SK-N-SH (cell line): ENCODE data around the gene SDCCAG8. TPM values are rescaled to one million over a fixed set of nuclear protein-coding genes. Genes with fewer than 3 reads are reported as not detected.
A peak's percentile ranks its signal among the peaks of the same experiment; 100 is the strongest.

Experiments
- CTCF ChIA-PET: fragments of 300-600, 350-600 bp; formaldehyde crosslinking; extraction: SDS; loops from one replicate; lab custom pipeline; 2021; lab: Yijun Ruan, JAX
- POLR2A ChIA-PET: fragments of 350-600 bp; sonication (Branson Sonifier 250); formaldehyde crosslinking; extraction: SDS; loops from one replicate; lab custom pipeline; 2020; ENCODE audit warnings: antibody characterized with exemption, inconsistent platforms; lab: Yijun Ruan, JAX
- DNase-seq: peaks from one replicate; pipeline ENCODE4 v3.0.0; 2012
- H2AFZ ChIP-seq: fragments of 200-600 bp; sonication (generic); 2 replicates; pipeline ENCODE4 v1.8.1; 2016; ENCODE audit warnings: antibody characterized with exemption, mild to moderate bottlenecking, low read depth
- H3F3A ChIP-seq: fragments of 200-600 bp; sonication (generic); replicated peaks from 2 replicates; pipeline ENCODE3; 2016; ENCODE audit warnings: antibody characterized with exemption, mild to moderate bottlenecking; ENCODE audit not compliant: insufficient read depth
- H3K27ac ChIP-seq, 2 experiments: fragments of 200-500 bp in 1 of 2; fragments of 200-600 bp in 1 of 2; sonication (Bioruptor generic) in 1 of 2; sonication (generic), shearing (Covaris generic) in 1 of 2; 2 replicates each; pipeline versions ENCODE4 v1.5.1 to v1.6.1; 2014 to 2016; ENCODE audit warnings: low read depth in 2 of 2, inconsistent platforms in 1 of 2, low read length in 1 of 2, mild to moderate bottlenecking in 1 of 2, mixed read lengths in 1 of 2
- H3K27me3 ChIP-seq: fragments of 200-600 bp; sonication (generic), shearing (Covaris generic); 2 replicates; pipeline ENCODE4 v1.6.1; 2016; ENCODE audit warnings: mixed run types; ENCODE audit not compliant: insufficient read depth
- H3K36me3 ChIP-seq, 2 experiments: fragments of 200-500 bp in 1 of 2; fragments of 200-600 bp in 1 of 2; sonication (Bioruptor generic) in 1 of 2; sonication (generic) in 1 of 2; replicated peaks in 1 of 2; 2 replicates each; pipeline versions ENCODE3 to v1.5.1; 2014 to 2016; ENCODE audit warnings: low read length in 1 of 2, mild to moderate bottlenecking in 1 of 2; ENCODE audit not compliant: insufficient read depth in 2 of 2, control insufficient read depth in 1 of 2
- H3K4me1 ChIP-seq, 2 experiments: fragments of 200-500 bp in 1 of 2; fragments of 200-600 bp in 1 of 2; sonication (Bioruptor generic) in 1 of 2; sonication (generic), shearing (Covaris generic) in 1 of 2; 2 replicates each; pipeline versions ENCODE4 v1.5.1 to v1.6.1; 2014 to 2016; ENCODE audit warnings: low read depth in 1 of 2, low read length in 1 of 2, mixed run types in 1 of 2; ENCODE audit not compliant: insufficient read depth in 2 of 2, control insufficient read depth in 1 of 2
- H3K4me2 ChIP-seq: fragments of 200-600 bp; sonication (generic), shearing (Covaris generic); 2 replicates; pipeline ENCODE4 v1.6.1; 2017; ENCODE audit warnings: mixed run types
- H3K4me3 ChIP-seq, 2 experiments: fragments of 200-500 bp in 1 of 2; fragments of 200-600 bp in 1 of 2; sonication (Bioruptor generic) in 1 of 2; sonication (generic), shearing (Covaris generic) in 1 of 2; 2 replicates each; pipeline versions ENCODE4 v1.5.1 to v1.8.1; 2014 to 2016; ENCODE audit warnings: low read depth in 2 of 2, inconsistent platforms in 1 of 2, low read length in 1 of 2, mild to moderate bottlenecking in 1 of 2, mixed read lengths in 1 of 2, moderate library complexity in 1 of 2
- H3K79me2 ChIP-seq: fragments of 200-600 bp; sonication (generic); 2 replicates; pipeline ENCODE4 v1.8.1; 2017; ENCODE audit warnings: mild to moderate bottlenecking; ENCODE audit not compliant: insufficient read depth
- H3K9ac ChIP-seq: fragments of 200-600 bp; sonication (generic); 2 replicates; pipeline ENCODE4 v1.6.1; 2017; ENCODE audit warnings: mixed run types
- H3K9me2 ChIP-seq: fragments of 200-600 bp; sonication (generic); 2 replicates; pipeline ENCODE4 v1.6.1; 2017; ENCODE audit warnings: mixed run types
- H3K9me3 ChIP-seq: fragments of 200-600 bp; sonication (generic); 2 replicates; pipeline ENCODE4 v1.6.1; 2017; ENCODE audit warnings: mixed run types, mild to moderate bottlenecking, moderate library complexity
- H4K20me1 ChIP-seq: fragments of 200-600 bp; sonication (generic); 2 replicates; pipeline ENCODE4 v1.6.1; 2017; ENCODE audit warnings: mild to moderate bottlenecking, mixed run types; ENCODE audit not compliant: insufficient read depth
- CHD2 ChIP-seq: fragments of 150-350 bp; IDR thresholded peaks from 2 replicates; pipeline ENCODE4 v1.6.1; 2018; ENCODE audit warnings: low read length; ENCODE audit not compliant: partially characterized antibody
- EP300 ChIP-seq, 2 experiments: IDR thresholded peaks; 2 replicates each; pipeline versions ENCODE4 v1.4.0 to v1.6.1; 2012; ENCODE audit warnings: borderline replicate concordance in 1 of 2, low read depth in 1 of 2, low read length in 1 of 2
- IRF3 ChIP-seq: fragments of 150-350 bp; IDR thresholded peaks from 2 replicates; pipeline ENCODE4 v1.6.1; 2016; ENCODE audit warnings: mild to moderate bottlenecking, low read depth, low read length
- MEF2A ChIP-seq: IDR thresholded peaks from 2 replicates; pipeline ENCODE4 v1.4.0; 2012; ENCODE audit warnings: low read depth, borderline replicate concordance
- MXI1 ChIP-seq: IDR thresholded peaks from 2 replicates; pipeline ENCODE4 v1.6.1; 2012; ENCODE audit warnings: mild to moderate bottlenecking, low read depth, low read length, improper control_type of control experiment
- NRF1 ChIP-seq: IDR thresholded peaks from 2 replicates; pipeline ENCODE4 v1.6.1; 2012; ENCODE audit warnings: low read depth, mild to moderate bottlenecking, low read length
- RAD21 ChIP-seq: IDR thresholded peaks from 2 replicates; pipeline ENCODE4 v1.6.1; 2012; ENCODE audit warnings: mild to moderate bottlenecking, low read length
- RCOR1 ChIP-seq: fragments of 150-350 bp; IDR thresholded peaks from 2 replicates; pipeline ENCODE4 v1.6.1; 2017; ENCODE audit warnings: antibody characterized with exemption, low read length
- RFX5 ChIP-seq: IDR thresholded peaks from 2 replicates; pipeline ENCODE4 v1.6.1; 2012; ENCODE audit warnings: mild to moderate bottlenecking, improper control_type of control experiment, low read length
- RXRA ChIP-seq: IDR thresholded peaks from 2 replicates; pipeline ENCODE4 v1.4.0; 2012; ENCODE audit warnings: low read depth, mild to moderate bottlenecking, borderline replicate concordance
- SIN3A ChIP-seq: IDR thresholded peaks from 2 replicates; pipeline ENCODE4 v1.6.1; 2012; ENCODE audit warnings: low read depth, mild to moderate bottlenecking, low read length, moderate library complexity, borderline replicate concordance
- TEAD4 ChIP-seq: IDR thresholded peaks from 2 replicates; pipeline ENCODE4 v1.4.0; 2012; ENCODE audit warnings: mild to moderate bottlenecking, borderline replicate concordance; ENCODE audit not compliant: insufficient read depth
- USF1 ChIP-seq: IDR thresholded peaks from 2 replicates; pipeline ENCODE4 v1.4.0; 2012; ENCODE audit warnings: low read depth, borderline replicate concordance
- ZBTB33 ChIP-seq: IDR thresholded peaks from 2 replicates; pipeline ENCODE4 v1.4.0; 2012; ENCODE audit warnings: low read depth, borderline replicate concordance
- WGBS: methylation state at CpG from one replicate; pipeline ENCODE4 v1.1.6; 2017; ENCODE audit warnings: low lambda C conversion rate; 5-methylcytosine and 5-hydroxymethylcytosine counted together
- polyA plus RNA-seq, 3 experiments: library from polyadenylated mRNA; depleted of rRNA; stranded (reverse); fragments of >200 nt; gene quantifications; 2 replicates each; pipeline ENCODE4 v1.2.3, GENCODE V29; 2012

Gene SDCCAG8
- polyA plus RNA-seq, 1 of the 3 experiments (the other 2 are of a cell fraction): 22.7 TPM

- no peak for TF ChIP-seq RXRA
Measured at GRCh38 chr1:243256590-243256989, 749 bp downstream of the SDCCAG8 start (continued).

GRCh38 chr1:243257189-243257588, 1.3 kb downstream of the SDCCAG8 start:
- H3K4me1 ChIP-seq: peaks cover 8 to 22% of the 10 kb centered on the region in 2 experiments; a peak in 3 of 4 replicates
- H3K27ac ChIP-seq: no peak overlapping the region; a peak in 1 of 4 replicates
- no peak overlapping the region for H2AFZ ChIP-seq
- ChIA-PET POLR2A (no interaction called here), CTCF (interaction anchor here (1.4 kb wide), 1 partner anchor 13 kb away, joined by 3 read pairs; no protein-coding TSS in a partner anchor)
- 0 out of 2 replicates have a peak overlapping the region, but pooled peaks have one; percentile 83 for H3K9ac ChIP-seq
- H3K27me3 ChIP-seq: no peaks in the 10 kb centered on the region
- TF ChIP-seq TEAD4: no peak
- peak overlapping the region; percentile 83 to 97; a peak in 2 of 4 replicates for H3K4me3 ChIP-seq
- H3K36me3 ChIP-seq: peaks cover 2 to 7% of the 10 kb centered on the region in 2 experiments
- H3K9me2 ChIP-seq: no peaks in the 10 kb centered on the region
- peak overlapping the region; percentile 83 for H3K4me2 ChIP-seq
- H3K9me3 ChIP-seq: no peaks in the 10 kb centered on the region
- peaks cover 87% of the 10 kb centered on the region for H3K79me2 ChIP-seq
- H4K20me1 ChIP-seq: peaks cover 11% of the 10 kb centered on the region; the same call in 1 of the 2 replicates
- H3F3A ChIP-seq: peaks cover 40% of the 10 kb centered on the region
- no peak for DNase-seq
- 100% methylated on average over 1 of the region's 1 CpG for WGBS

- Histone ChIP-seq H3F3A (peaks cover 39% of the 10 kb centered on the region), H3K4me1 (peaks cover 13 to 17% of the 10 kb centered on the region in 2 experiments), H3K4me3 (no peak overlapping the region), H3K27me3 (no peaks in the 10 kb centered on the region), H3K36me3 (peaks cover 2 to 9% of the 10 kb centered on the region in 2 experiments), H3K9me2 (no peaks in the 10 kb centered on the region), H3K4me2 (no peak overlapping the region), H3K9me3 (no peaks in the 10 kb centered on the region), H4K20me1 (no peaks in the 10 kb centered on the region; the same call in 1 of the 2 replicates), H2AFZ (no peak overlapping the region), H3K27ac (no peak overlapping the region), H3K9ac (no peak overlapping the region), H3K79me2 (peaks cover 87% of the 10 kb centered on the region)
- CTCF ChIA-PET: no interaction called here
- POLR2A ChIA-PET: no interaction called here
- no peak for TF ChIP-seq IRF3
- TF ChIP-seq USF1: no peak
- DNase-seq: no peak
- 97% methylated on average over 7 of the region's 7 CpGs for WGBS
Measured at GRCh38 chr1:243258731-243259130, 2.9 kb downstream of the SDCCAG8 start.

- no peak for DNase-seq
- Histone ChIP-seq H2AFZ (no peak overlapping the region), H3F3A (peaks cover 53% of the 10 kb centered on the region), H3K36me3 (peaks cover 2 to 9% of the 10 kb centered on the region in 2 experiments), H3K4me3 (no peak overlapping the region), H3K9ac (no peak overlapping the region), H3K27me3 (no peaks in the 10 kb centered on the region), H3K27ac (peak overlapping the region in 1 of 2 experiments; percentile 55; a peak in 2 of 4 replicates), H3K79me2 (peaks cover 87% of the 10 kb centered on the region), H3K9me3 (no peaks in the 10 kb centered on the region), H4K20me1 (no peaks in the 10 kb centered on the region), H3K9me2 (no peaks in the 10 kb centered on the region), H3K4me2 (peak overlapping the region; percentile 19; the same call in 1 of the 2 replicates), H3K4me1 (peaks cover 26 to 29% of the 10 kb centered on the region in 2 experiments)
- WGBS: 71% methylated on average over 4 of the region's 4 CpGs
- ChIA-PET CTCF (no interaction called here), POLR2A (no interaction called here)
- TF ChIP-seq CHD2: no peak
- no peak for TF ChIP-seq RCOR1
- no peak for TF ChIP-seq SIN3A
- no peak for TF ChIP-seq RAD21
- TF ChIP-seq MEF2A: no peak
- TF ChIP-seq RFX5: no peak
- TF ChIP-seq ZBTB33: no peak
- TF ChIP-seq EP300 (IDR thresholded peaks at IDR 0.05; ENCODE audit: borderline replicate concordance in 1 of 2, low read depth in 1 of 2, low read length in 1 of 2): no peak
- TF ChIP-seq MXI1: no peak
- no peak for TF ChIP-seq NRF1
Measured at GRCh38 chr1:243260221-243260880, 4.5 kb downstream of the SDCCAG8 start.
